ENCODE data around the gene NOTCH2.
"Not testable (repeated sequence)": the region's sequence is repeated elsewhere in the genome, so short reads cannot be mapped to it uniquely, and the experiment has no call there.

NOTCH2 gene

DNA sequence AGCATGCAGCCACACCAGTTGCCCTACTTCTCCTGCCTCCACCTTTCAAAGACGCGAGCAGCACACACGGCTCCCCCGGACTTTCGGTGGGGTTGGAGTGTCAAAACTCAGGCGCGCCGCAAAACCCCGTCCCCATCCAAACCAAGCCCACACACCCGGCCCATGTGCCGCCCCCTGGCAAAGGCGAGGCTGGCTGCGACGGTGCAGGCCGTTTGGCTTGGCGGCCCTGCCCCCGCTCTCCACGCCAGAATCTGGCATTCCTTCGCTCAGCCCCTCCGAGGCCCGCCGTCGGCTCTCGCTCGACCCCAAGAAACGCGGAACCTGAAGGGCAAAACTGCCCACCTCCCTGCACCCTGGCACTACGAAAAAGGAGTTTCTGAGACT lies 787 bp downstream of the NOTCH2 start:
- DNase-seq (ENCODE audit: low spot score): not testable (repeated sequence)

DNA sequence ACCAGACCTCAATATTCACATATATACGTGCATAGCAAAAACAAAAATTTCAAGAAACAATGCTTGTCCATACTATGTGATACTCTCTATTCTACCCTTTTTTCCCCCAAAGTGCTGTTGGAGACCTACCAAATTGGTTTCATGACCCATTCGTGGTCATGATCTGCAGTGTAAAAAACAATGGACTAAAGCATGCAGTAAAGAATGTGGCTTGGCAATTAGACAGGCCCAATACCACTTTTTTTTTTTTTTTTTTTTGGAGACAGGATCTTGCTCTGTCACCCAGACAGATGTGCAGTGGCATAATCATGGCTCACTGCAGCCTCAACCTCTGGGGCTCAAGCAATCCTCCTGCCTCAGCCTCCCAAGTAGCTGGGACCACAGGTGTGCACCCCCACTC lies 21.3 kb downstream of the NOTCH2 start:
- not testable (repeated sequence) for DNase-seq (ENCODE audit: low spot score)

DNA sequence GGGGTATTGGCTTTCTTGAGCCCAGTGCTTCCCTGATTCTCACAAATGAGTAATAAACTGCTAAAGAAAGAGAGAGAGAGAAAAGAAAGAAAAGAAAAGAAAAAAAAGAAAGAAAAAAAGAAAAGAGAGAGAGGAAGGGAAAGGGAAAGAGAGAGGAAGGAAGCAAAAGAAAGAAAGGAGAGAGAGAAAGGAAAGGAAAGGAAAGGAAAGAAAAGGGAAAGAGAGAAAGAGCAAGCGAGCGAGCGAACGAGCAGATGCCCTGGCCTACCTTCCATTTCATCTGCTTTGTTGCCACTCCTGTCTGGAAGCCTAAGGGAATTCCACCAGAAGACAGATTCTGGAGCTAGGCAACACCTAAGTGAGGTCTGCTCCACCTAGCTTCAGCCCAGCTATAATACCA lies 27.7 kb downstream of the NOTCH2 start:
- DNase-seq (ENCODE audit: low spot score): not testable (repeated sequence)

DNA sequence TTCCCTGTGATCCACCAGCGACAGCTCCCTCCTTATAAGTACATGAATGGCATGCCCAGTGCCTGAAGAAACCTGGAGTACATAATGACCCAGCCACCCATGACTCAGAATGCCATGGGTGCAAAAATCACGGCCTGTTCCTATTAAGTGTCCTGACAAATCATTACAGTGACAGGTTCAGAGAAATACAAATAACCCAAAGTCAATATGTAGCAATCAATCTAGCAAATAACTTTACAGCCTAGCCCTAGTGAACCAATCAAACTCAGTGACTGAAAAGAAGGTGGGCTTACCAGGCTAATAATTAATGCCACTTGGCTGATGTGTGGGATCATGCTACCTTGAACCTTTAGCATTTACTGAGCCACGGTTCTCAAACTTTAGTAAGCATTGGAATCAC lies 37.2 kb downstream of the NOTCH2 start:
- DNase-seq (ENCODE audit: low spot score): not testable (repeated sequence)

DNA sequence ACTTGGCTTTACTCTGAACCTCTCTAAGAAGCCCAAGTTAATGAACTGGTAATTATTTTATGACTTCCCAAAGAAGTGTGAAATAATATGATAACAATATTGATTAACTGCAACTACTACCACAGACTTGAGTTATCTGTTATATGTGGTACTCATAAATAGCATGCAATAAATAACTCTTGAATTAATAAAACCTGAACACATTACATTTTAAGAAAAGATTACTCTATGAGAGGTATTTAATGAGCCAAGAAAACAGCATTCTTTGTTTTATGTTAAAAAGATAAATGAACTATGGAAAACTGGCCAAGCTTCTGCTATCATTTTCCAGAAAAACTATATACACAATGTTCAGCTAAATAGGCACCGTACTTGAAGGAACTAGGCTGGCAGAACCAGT lies 45.7 kb downstream of the NOTCH2 start:
- not testable (repeated sequence) for DNase-seq (ENCODE audit: low spot score)

- not testable (repeated sequence) for DNase-seq (ENCODE audit: low spot score)
Observed at GRCh38 chr1:120014978-120015377, 54.5 kb downstream of the NOTCH2 start.

DNA sequence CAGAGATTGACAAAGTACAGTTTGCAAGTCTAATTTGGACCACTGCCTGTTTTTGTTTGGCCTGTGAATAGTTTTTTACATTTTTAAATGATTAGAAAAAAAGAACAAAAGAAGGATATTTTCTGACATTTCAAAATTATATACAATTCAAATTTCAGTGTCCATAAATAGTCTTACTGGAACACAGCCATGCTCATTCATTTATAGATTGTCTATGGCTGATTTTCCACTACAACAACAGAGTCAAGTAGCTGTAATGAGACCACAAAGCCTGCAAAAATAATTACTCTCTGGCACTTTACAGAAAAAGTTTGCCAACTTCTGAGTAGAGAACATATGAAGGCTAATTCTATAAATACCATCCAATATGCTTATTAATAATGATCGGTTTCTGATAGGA lies 61.1 kb downstream of the NOTCH2 start:
- DNase-seq (ENCODE audit: low spot score): not testable (repeated sequence)

DNA sequence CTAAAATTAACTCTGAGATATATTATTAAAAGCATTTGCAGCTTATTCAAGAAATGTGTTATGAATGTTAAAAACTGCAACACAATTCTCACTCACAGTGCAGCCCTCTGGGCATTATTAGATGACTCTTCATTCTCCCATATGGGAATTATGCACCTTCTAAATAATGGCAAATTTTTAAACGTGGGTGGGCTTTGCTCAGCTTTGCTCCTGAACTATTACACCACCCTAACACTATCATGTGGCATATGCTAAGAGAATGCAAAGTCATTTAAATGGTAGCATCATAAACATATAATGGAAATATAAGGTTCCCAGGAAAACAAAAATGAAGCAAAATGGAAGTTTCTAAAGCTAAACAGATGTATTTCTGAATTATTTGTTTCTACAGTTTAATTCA lies 61.6 kb downstream of the NOTCH2 start:
- DNase-seq (ENCODE audit: low spot score): not testable (repeated sequence)

- DNase-seq (ENCODE audit: low spot score): not testable (repeated sequence)
Observed at GRCh38 chr1:120001035-120001434, 68.4 kb downstream of the NOTCH2 start.

GRCh38 chr1:119996731-119997312 lies 72.6 kb downstream of the NOTCH2 start:
- DNase-seq (ENCODE audit: low spot score): not testable (repeated sequence)

DNA sequence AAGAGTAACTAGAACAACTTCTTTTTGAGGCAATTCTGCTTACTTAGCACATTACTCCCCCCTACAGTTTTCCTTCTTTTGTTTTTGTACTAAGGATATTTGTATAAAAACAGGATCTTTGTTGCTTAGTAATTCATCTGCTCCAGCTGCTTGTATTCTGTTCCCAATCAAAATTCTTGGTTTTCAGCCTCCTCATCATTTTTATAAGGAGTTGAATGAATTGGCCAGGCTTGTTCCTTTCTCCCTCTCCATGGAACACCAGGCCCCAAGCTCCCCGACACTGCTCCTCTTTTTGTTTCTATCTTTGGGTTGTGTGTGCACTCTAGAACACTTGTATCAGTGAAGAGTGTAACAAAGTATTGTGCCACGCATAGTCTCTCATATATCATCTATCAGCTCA lies 73.5 kb downstream of the NOTCH2 start:
- not testable (repeated sequence) for DNase-seq (ENCODE audit: low spot score)

GRCh38 chr1:119988306-119989062 lies 81.0 kb downstream of the NOTCH2 start:
- no peak for DNase-seq (ENCODE audit: low spot score)

DNA sequence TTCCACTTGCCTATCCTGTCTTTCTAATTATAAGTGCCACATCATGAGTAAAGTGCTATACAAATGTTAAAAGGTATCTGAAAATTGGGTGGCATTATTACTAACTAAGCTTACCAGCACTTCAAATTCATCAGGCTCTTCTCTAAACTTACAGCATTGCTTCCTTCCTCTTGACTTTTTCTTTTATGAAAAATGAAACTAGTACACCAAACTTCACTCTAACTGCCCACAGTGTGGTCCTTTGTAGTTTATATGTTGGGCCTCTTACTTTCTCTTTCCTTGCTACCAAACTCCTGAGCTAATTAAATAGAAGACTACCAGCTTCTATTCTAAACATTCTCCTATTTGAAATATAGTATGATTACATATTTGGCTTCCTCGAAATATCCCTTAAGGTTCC lies 81.8 kb downstream of the NOTCH2 start:
- DNase-seq (ENCODE audit: low spot score): no peak

DNA sequence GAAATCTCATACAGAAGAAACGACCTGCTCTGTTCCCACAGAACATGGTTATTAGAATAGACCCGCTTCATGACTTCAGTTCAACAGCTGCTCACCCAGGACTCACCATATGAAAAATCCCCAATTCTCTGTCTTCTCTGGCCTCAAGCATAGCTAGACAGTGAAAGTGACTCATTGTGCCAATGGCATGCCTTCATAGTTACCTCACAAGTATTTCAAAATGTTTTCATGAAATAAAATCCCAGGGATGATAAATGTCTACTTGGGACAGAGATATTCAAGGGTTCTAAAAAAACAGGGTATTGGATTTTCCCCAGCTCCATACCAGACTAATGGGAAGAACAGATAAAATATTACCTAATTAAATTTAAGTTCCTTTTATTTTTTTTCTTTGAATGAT lies 82.3 kb downstream of the NOTCH2 start:
- DNase-seq (ENCODE audit: low spot score): no peak

GRCh38 chr1:119986007-119986497 lies 83.4 kb downstream of the NOTCH2 start:
- DNase-seq (ENCODE audit: low spot score): no peak

- no peak for DNase-seq (ENCODE audit: low spot score)
Observed at GRCh38 chr1:119984771-119985170, 84.7 kb downstream of the NOTCH2 start.

- DNase-seq (ENCODE audit: low spot score): no peak
Observed at GRCh38 chr1:119981986-119982815, 87.3 kb downstream of the NOTCH2 start.

GRCh38 chr1:119981496-119981895 lies 88.0 kb downstream of the NOTCH2 start:
- DNase-seq (ENCODE audit: low spot score): no peak

DNA sequence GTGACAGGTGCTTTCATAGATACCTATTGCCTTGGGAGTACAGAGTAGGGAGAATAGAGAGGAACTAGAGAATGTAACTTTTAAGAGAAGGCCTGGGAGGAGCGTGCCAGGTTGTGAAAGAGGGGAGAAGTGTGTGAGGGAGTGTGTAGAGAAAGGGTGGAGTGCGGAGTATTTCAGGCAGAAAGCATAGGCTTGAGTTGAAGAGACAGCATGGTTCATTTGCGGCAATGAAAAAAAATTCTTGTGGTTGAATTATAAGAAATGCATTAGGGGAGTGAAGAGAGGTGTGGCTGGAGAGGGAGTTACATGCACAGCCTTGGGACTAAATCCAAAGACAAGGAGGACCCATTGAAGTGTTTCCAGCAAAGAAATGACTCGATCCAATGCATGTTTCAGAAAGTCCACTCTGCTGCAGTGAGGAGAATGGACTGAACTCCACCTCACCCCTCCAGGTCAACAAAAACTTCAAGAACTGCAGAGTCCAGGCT lies 91.4 kb downstream of the NOTCH2 start:
- no peak for DNase-seq (ENCODE audit: low spot score)

GRCh38 chr1:119977113-119977736 lies 92.2 kb downstream of the NOTCH2 start:
- DNase-seq (ENCODE audit: low spot score): not testable (repeated sequence)

DNA sequence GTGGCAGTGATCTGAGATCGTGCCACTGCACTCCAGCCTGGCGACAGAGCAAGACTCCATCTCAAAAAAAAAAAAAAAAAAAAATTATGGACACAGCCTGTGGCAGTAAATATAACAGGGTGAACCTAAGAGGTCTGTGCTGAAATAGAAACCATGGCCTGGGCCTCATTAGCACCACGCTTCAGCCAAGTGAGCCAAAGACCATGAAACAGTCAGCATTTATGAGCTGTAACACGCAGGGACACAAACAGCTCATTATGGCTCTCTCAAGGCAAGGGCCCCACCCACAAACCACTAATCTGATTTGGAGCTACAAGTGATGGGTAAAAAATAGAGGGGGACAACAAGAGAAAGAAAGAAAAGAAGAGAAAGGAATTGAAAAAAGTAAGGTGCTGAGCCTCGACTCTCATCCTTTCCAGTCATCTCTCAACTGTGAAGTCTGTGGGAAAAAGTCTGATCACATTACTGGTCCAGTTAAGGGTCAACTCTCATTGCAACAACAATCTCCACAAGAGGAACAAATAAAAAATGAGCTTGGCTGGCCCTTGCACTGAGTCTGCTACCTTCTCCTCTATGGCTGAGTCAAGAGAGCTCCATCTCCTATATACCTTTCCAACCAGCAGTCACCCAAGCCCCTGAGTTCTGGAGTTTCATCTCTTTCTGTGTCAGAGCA lies 93.7 kb downstream of the NOTCH2 start:
- DNase-seq (ENCODE audit: low spot score): not testable (repeated sequence)

All from putamen (tissue), 1 donor.